NCI-H128 (cell line): ENCODE data around the gene ZNF488.
"Not testable (repeated sequence)": the region's sequence is repeated elsewhere in the genome, so short reads cannot be mapped to it uniquely, and the experiment has no call there.

Experiments
- DNase-seq: peaks from one replicate; lab custom pipeline; 2025; ENCODE audit not compliant: unreplicated experiment; lab: John Stamatoyannopoulos, UW

The ZNF488 gene

DNA sequence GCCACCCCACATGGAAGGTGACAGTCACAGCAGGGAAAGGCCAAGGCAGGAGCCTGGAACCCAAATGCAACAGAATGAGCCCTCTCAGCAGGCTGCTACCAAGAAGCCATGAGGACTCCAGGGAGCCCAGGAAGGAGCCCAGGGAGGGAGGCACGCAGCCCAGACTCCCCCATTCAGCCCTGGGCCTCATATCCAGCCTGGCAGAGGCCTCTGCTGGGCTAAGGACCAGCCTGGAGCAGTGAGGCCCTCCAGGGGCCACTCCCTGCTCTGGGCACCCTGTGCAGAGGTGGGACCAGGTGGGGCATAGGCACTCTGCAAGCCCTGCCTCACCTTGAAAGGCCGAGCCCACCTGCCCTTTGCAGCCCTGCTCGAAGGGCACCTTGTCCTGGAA, 25.8 kb upstream of the ZNF488 start:
- no peak for DNase-seq

DNA sequence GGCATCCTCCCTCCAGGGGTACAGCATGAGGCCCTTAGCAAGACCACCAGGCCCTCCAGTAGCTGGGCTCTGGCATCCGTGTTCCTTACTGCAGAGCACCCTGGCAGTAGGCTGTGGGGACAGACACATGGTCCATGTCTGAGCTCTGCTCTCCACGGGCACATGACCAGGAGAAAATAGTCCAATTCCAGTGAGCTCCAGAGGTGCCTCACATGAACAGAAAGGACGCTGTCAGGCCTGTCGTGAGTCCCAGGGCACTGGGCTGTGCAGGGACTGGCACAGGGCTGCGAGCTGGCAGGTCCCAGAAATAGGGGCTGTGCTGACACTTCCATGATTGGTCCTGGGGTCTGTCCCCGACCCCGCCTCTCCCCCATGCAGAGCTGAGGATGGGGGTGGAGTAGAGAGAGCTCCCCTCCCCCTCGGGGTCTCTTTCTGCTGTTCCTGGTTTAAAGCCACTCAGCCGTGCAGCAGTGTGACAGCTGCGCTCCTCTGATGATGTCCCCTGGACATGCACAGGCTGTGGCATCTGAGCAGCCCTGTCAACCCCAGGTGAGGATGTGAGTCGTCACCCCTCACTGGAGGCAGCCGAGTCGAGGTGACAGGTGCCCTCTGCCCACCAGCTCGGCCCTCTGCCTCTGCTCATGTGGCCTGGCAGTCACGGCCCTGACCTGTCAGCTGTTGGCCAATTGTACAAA, 25.2 kb upstream of the ZNF488 start:
- no peak for DNase-seq

DNA sequence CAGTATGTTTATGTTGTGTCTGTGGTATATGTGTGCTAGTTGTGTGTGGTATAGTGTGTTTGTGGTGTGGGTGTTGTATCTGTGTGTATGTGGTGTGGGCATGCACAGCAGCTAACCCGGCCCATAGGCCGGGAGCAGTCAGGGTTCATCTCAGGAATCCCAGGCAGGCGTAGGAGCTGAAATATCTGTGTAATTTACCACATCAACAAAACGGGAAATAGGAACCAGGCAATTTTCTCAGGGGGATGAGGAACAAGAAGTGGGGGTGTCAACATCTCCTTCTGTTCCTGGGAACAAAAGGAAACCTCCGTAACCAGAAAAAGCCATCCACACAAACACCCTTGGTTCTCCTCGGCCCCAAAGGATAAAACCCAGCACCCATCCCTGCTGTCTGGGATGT, 24.5 kb upstream of the ZNF488 start:
- no peak for DNase-seq

DNA sequence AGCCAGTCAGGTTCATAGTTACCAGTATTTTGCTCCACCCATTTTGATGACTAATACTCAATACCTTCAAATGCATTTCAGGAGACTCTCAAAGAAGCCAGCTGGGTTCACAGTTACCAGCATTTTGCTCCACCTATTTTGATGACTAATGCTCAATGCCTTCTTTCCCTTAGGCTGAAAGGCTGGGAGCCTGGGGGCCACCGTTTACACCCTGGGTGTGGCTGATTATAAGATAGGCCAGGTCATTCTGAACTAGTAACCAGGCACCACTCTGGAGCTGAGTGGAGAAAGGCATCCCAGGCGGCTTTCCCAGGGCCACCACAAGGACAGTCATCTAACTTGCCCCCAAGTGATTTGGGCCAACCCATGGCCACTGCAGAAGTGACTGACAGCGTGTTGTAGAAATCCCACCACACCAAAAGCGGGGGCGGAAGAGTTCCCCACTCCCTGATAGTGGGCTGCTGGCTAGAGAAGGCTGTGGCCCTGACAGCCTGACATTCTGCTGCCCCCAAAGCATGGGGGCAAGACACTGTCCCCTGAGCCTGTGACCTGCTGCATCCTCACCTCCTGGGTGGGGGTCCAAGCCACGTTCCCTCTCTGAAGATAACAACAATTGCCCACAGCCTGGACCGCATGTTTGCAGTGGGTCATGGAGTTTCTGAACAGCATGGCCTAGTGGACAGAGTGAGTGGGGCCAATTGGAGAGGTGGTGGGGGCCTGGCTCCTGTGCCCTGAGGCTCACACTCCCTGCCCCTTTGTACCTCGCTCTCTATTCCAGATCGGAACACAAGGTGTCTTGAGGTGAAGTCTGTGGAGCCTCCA, 23.0 kb upstream of the ZNF488 start:
- DNase-seq = no peak

DNA sequence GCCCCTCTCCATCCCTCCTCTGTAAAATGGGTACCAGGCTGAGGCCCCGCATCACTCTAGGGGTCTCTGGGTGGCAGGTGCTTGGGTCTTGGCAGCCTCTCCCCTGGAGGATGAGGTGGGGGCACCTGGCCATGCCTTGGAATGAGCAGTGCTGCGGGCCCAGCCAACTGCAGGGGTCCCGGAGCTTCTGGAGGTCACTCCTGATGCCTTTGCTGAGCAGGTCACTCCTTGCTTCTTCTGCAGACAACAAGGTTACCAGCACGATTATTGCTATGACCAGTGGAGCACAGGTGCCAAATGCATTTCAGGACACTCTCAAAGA, 22.4 kb upstream of the ZNF488 start:
- no peak for DNase-seq

DNA sequence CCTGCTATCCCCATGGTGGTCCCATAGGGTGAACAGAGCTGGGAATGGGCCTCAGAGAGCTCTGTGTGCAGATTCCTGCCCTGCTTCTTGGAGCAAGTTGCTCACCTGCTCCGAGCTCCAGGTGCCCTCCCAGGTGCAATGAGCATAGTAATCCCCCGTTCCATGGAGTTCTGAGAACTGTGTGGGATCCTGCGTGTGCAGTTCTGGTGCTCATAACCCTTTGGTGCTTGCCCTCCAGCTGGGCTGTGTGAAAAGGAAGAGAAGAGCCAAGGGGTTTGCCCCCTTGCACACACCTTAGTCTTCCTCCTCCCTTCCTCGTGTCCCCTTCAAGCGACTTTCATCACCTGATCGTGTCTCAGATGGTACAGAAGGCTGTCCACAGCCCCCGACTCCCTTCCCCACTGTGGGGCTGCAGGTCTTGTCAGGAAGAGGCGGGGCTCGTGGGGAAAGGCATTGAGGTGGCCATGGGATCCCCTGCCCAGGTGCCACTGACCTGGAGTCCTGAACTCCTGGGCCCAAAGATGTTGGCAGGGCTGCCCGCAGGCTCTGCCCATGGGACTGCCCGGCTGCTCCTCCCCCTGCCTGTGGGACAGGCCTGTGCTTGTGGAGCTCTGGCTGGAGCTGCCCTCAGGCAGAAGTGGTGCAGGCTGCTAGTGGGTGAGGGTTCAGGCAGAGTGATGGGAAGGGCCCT, 21.9 kb upstream of the ZNF488 start:
- no peak for DNase-seq

DNA sequence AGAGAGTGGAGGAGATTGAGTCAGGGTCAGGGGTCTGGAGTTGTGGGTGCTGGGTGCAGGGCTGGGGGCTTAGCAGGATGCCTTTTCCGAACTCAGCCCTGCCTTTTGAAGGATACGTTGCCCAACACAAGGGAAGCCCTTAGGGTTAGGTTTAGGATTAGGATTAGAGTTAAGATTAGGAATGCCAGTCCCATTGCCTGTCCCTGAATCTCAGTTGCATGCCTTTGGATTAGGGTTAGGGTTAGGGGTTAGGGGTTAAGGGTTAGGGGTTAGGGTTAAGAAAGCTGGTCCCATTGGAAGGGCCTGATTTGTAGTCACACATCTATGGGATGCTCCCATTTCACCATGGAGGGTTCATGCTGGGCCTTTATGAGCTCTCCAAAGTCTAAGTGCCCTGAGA, 20.8 kb upstream of the ZNF488 start:
- DNase-seq = no peak

DNA sequence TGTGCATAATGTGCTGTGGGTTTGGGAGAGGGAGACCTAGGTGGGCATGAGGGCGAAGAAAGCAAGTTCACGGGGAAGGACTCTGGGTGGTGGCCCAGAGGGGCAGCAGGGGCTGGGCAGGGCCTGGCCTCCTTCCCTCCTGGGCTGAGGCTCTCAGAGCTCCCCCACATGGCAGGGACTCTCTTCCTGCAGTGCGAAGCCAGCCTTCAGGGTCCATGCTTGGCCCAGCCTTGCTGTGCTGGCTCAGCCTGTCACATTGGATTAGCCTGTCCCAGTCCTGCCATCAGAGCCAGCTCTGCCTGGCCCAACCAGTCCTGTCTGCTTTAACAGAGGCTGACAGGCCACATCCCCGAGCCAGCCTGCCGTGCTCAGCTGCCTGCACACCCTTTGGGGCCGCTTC, 20.4 kb upstream of the ZNF488 start:
- no peak for DNase-seq

DNA sequence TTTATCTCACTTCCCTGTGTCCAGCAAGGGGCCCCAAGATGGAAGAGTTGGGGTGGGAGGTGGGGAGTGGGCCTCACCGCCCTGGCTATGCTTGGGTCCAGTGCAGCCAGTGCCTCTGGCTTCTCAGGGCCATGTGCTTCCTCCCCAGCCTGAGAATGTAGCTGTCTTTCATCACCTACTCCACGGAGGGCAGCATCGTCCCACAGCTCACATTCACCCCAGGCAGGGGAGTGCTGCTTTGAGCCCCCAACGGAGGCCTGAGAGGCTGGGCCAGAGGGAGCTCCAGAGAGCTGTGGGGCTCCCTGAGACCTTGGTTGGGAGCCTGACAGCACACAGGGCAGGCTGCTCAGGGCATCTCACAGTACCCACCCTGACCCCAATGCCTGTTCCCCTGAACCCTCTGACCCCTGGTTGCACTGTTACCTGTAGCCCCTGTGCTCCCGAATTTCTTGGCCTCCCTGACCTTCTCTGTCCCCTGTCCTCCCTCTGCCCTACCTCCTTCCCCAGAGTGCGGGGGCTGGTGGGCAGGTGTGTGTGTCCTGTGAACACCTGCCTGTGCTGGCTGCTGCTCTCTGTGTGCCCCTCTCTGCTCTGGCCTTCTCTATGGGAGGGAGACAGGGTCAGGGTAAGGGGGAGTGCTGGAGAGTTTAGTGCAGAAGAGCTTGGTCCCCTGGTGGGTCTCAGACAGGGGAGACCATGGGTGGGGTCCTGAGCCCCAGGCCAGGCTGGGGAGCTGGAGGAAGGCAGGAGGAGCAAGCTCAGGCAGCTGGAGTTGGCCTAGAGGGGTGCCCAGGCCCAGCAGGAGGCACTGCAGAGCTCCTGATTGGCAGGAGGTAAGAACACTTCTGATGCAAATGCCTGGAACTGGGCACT, 19.6 kb upstream of the ZNF488 start:
- DNase-seq = no peak

DNA sequence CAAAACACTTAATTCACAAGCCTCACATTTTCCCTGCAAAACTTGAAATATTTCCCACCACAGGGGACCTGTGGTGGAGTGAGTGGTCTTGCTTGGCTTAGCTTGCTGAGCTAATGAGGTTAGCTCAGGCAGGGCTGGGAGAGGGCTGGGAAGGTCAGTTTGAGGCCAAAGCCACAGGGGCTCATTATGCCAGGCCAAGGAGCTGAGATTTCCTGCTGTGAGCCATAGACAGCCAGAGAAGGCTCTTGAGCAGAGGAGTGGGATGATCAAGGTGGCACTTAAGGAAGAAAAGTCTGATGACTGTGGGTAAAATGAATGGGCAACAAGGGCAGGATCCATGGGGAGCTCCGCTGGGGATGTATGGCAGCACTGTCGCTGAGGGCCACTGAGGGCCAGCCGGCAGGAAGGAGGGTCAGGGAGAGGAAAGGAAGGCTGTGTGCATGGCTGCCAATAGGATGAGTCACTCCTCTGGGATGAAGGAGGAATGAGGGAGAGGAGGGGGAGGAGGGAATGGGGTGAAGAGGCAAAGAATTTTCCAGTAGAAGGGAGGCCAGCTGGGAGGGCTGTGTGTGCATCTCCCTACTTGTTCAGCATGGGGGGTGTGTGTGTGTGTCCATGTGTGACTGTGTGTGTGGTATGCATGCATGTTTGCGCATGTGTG, 18.7 kb upstream of the ZNF488 start:
- no peak for DNase-seq

DNA sequence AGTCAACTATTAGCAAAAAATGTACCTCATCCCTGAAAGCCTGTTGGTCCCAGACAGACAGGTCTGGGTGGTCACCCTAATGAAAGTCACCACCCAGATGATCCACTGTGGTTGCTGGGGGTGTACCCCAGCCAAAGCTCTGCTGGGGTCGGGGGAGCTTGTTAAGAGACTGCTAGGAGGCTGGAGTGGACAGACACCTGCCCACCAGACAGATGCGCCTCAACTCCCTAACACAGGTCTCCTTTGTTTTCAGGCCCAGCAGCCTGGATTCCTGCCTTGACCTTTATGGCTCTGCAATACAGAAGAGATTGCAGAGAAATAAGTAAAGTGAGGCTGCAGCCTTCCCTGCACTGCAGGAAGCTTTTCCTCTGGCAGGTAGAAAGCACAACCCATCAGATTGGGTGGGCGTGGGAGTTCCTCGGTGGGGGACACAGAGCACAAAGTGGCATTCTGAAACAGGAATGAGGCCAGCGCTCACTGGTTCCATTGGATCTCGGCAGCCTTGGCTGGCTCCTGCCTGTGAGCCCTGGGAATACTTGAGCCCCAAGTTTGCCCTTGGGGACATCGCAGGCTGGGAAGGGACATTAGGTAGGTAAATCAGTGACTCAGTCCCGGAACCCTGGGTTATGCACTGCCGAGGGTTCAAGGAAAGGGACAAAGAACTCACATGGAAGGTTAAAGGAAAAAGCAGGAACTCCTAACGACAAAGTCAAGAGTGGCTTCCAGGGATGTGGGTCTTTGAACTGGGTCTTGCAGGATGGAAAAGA, 18.0 kb upstream of the ZNF488 start:
- DNase-seq = no peak

DNA sequence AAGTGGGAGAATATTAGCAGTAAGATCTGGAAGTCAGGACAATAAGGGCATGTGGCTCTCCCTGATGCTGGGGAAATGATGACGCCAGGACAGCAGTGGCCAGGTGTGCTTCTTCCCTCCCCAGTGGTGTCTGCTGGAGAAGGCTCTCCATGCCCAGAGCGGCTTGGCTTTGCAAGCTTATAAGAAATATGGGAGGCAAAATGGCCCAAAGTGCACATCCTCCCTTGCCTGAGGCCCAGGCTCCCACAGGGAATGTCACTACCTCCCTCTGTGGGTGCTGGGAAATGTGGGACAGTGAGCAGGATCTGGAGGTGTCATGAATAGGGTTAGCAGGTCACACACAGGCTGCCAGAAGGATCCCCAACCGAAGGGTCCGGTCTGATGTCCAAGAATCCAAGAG, 17.1 kb upstream of the ZNF488 start:
- no peak for DNase-seq

DNA sequence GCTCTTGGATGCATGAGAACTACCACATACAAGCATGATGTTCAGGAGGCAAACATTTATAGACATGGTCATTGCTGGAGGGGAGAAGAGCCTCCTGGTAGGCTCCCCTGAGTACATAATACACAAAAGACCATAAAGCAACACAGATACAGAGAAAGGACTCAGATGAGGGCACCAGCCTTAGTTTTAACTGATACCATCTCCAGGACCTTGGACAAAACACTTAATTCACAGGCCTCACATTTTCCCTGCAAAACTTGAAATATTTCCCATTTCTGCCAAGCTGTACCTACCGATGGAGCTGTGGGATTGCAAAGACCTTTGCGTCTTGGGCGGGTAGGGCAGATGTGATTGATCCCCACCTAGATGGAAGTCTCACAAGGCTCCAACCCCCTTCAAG, 16.7 kb upstream of the ZNF488 start:
- DNase-seq = no peak

DNA sequence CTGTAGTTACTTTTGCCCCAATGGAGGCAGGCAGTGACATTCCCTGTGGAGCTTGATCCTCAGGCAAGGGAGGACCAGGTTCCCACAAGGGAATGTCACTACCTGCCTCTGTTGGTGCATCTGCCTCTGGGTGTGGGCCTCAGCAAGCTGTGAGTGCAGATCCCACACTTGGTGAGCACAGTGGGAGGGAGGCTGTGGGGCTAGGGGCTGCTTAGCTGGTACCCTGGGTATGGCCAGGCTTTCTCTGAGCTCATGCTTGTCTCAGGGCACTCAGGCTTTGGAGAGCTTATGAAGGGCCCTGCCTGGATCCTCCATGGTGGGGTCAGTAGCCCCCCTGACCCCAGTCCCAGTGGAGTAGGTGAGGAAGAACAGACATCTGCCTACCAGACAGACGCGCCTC, 16.2 kb upstream of the ZNF488 start:
- DNase-seq = no peak

DNA sequence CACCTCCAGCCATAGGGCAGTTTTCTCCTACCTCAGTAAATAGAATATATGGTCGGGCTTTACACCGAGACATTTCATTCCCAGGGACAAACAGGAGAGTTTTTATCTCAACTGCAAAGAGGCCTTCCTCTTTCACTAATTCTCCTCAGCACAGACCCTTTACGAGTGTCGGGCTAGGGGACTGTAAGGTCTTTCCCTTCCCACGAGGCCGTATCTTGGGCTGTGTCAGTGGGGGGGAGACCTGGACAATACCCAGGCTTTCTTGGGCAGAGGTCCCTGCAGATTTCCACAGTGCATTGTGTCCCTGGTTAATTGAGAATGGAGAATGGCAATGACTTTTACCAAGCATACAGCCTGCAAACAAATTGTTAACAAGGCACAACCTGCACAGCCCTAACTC, 13.2 kb upstream of the ZNF488 start:
- no peak for DNase-seq

DNA sequence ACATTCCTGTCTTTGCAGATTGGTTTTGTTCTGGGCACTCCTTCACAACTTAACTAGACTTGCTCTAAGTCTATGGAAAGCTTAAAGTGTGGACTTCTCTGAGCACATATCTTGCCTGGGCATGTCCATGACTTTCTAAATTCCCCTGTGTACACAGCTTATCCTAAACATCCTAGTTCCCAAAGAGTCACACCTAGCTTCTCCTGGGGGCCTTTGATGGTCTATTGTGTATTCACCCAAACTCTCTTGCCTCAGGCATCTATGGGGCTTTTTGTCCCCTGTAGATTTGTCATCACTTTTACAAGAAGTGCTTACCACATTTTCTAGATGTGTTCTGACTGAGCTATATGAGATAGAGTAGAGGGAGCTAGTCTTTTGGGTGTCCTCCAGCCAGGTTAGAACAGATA, 12.2 kb upstream of the ZNF488 start:
- no peak for DNase-seq

DNA sequence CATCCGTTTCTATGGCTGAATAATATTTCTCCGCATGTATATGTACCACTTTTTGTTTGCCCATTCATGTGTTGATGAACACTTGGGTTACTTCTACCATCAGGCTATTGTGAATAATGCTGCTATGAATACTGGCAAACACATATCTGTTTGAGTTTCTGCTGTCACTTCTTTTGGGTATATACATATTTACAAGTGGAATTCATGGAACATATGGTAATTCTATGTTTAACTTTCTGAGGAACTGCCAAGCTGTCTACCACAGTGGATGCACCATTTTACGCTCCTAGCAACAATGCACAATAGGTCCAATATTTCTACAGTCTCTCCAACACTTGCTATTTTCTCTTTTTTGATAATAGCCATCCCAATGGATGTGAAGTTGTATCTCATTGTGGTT, 5.5 kb upstream of the ZNF488 start:
- no peak for DNase-seq

DNA sequence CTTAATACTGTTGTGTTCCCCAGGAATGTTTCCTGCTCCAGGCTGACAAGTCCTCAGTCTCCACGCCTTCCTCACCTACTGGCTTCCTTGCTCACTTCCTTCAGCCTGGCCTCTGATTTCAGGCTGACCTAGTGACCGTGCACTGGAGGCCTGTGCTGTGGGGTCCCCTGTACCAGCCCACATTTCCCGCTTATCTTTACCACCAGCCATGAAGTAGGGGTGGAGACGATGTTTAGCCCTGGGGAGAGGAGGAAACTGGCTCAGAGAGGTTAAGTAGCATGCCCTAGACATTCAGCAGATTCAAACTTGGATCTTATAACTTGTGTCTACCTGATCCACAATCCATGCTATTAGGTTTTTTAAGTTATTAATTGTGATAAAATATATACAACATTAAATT, 4.8 kb upstream of the ZNF488 start:
- DNase-seq = no peak

DNA sequence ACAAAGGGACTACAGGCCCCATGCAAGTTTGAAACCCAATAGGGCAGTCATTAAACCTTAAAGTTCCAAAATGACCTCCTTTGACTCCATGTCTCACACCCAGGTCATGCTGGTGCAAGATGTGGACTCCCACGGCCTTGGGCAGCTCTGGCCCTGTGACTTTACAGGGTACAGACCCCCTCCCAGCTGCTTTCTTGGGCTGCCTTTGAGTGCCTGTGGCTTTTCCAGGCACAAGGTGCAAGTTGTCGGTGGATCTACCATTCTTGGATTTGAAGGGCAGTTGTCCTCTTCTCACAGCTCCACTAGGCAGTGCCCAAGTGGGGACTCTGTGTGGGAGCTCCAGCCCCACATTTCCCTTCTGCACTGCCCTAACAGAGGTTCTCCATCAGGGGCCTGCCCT, 2.0 kb upstream of the ZNF488 start:
- DNase-seq = not testable (repeated sequence)
